Measurements from ENCODE around the gene ACACA.

The ACACA gene

GRCh38 chr17:37429039-37429438, 22.4 kb upstream of the ACACA start (continued):
- TF ChIP-seq KLF16 (tag by site-specific recombination; IDR thresholded peaks at IDR 0.05): no peak
- no peak for TF ChIP-seq HOXD13 (CRISPR knock-in tag; IDR thresholded peaks at IDR 0.05; ENCODE audit: borderline replicate concordance)
- no peak for TF ChIP-seq ZNF354C (tag by site-specific recombination; IDR thresholded peaks at IDR 0.05; ENCODE audit: borderline replicate concordance, low read depth)
- no peak for TF ChIP-seq ZNF121 (tag by site-specific recombination; IDR thresholded peaks at IDR 0.05)
- TF ChIP-seq HOXA7 (CRISPR knock-in tag; IDR thresholded peaks at IDR 0.05; ENCODE audit: borderline replicate concordance): no peak
- TF ChIP-seq ZNF133 (tag by site-specific recombination; IDR thresholded peaks at IDR 0.05): no peak
- TF ChIP-seq ZBTB1 (tag by site-specific recombination; IDR thresholded peaks at IDR 0.05): no peak
- TF ChIP-seq ZNF629 (tag by site-specific recombination; IDR thresholded peaks at IDR 0.05): no peak
- TF ChIP-seq INSM2 (tag by site-specific recombination; IDR thresholded peaks at IDR 0.05): no peak
- no peak for TF ChIP-seq BCL11B (tag by site-specific recombination; IDR thresholded peaks at IDR 0.05; ENCODE audit: low read depth)

GRCh38 chr17:37425268-37425667, 18.6 kb upstream of the ACACA start:
- Histone ChIP-seq H3K9me3 (ENCODE audit: control insufficient read depth, insufficient read depth, low read depth, low read length) (no peaks in the 10 kb centered on the region), H3K27ac (ENCODE audit: extremely low read depth, low read depth, low read length) (no peak overlapping the region), H3K36me3 (ENCODE audit: control insufficient read depth in 2 of 2, insufficient read depth in 1 of 2, low read length in 2 of 2) (peaks cover 71 to 76% of the 10 kb centered on the region in 2 experiments), H3K4me3 (ENCODE audit: low read depth, low read length) (no peak overlapping the region), H3K4me1 (ENCODE audit: control insufficient read depth, insufficient read depth, low read length) (peaks cover 5% of the 10 kb centered on the region; the same call in 1 of the 2 replicates)
- ChIA-PET POLR2A (no interaction called here), CTCF (interaction anchor here (2.5 to 2.8 kb wide), 2 partner anchors 13 kb away, joined by 8 to 11 read pairs; no protein-coding TSS in a partner anchor)
- TF ChIP-seq ZNF266 (tag by site-specific recombination; IDR thresholded peaks at IDR 0.05; ENCODE audit: low read depth) (no peak), ZNF148 (tag by site-specific recombination; IDR thresholded peaks at IDR 0.05; ENCODE audit: borderline replicate concordance) (no peak), ZNF23 (tag by site-specific recombination; IDR thresholded peaks at IDR 0.05; ENCODE audit: borderline replicate concordance) (no peak), RBAK (tag by site-specific recombination; IDR thresholded peaks at IDR 0.05) (no peak), ZNF768 (tag by site-specific recombination; IDR thresholded peaks at IDR 0.05) (peak; percentile 56; the same call in 1 of the 2 replicates), ZNF704 (tag by site-specific recombination; IDR thresholded peaks at IDR 0.05) (no peak), ZSCAN18 (tag by site-specific recombination; IDR thresholded peaks at IDR 0.05) (no peak), ZNF677 (tag by site-specific recombination; IDR thresholded peaks at IDR 0.05) (no peak), ZNF175 (tag by site-specific recombination; IDR thresholded peaks at IDR 0.05) (no peak), ZFP3 (tag by site-specific recombination; IDR thresholded peaks at IDR 0.05; ENCODE audit: low read depth) (no peak), ZNF280C (tag by site-specific recombination; IDR thresholded peaks at IDR 0.05) (no peak), PRDM1 (tag by site-specific recombination; IDR thresholded peaks at IDR 0.05) (peak; percentile 56), OVOL3 (tag by site-specific recombination; IDR thresholded peaks at IDR 0.05) (no peak), ZNF280D (tag by site-specific recombination; IDR thresholded peaks at IDR 0.05) (no peak), BCL11A (tag by site-specific recombination; IDR thresholded peaks at IDR 0.05; ENCODE audit: low read depth) (no peak), ZNF555 (tag by site-specific recombination; conservative IDR thresholded peaks at IDR 0.05) (no peak)

Measured in HEK293 (cell line).